GOT3 (cell line): ENCODE results near the gene SURF4.

Experiments used
- DNase-seq: peaks from one replicate; lab custom pipeline; 2025; ENCODE audit warnings: mixed read lengths; lab: John Stamatoyannopoulos, UW

The SURF4 gene

GRCh38 chr9:133375724-133376654 lies at the start of gene SURF4, which contains the start of gene STKLD1:
SURF4 (minus strand) TSS chr9:133376060; CDS start chr9:133375969, 91 bp downstream.
STKLD1 (plus strand) TSS chr9:133376366; CDS start chr9:133376474, 108 bp downstream.
- peak; percentile 82 for DNase-seq

DNA sequence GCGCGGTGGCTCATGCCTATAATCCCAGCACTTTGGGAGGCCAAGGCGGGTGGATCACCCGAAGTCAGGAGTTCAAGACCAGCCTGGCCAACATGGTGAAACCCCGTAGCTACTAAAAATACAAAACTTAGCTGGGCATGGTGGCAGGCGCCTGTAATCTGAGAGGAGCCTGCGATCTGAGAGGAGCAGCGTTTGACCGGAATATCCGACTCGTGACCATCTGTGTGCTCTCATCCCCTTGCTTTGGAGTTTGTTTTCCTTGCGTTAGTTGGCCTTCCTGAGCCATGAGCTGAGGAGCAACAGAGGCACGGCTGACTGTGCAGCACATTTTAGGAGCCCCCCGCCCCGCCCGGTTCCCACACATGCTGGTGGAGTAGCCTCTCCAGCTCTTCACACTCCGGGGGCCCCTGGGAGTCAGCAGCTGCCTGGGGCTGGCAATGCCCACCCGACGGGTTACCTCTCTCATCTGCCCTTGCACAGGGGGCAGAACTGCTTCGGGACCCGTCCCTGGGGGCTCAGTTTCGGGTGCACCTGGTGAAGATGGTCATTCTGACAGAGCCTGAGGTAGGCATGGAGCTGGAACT lies 49.3 kb upstream of the SURF4 start:
- no peak for DNase-seq

- no peak for DNase-seq
Observed at GRCh38 chr9:133424187-133424586, 48.3 kb upstream of the SURF4 start.

- DNase-seq, result no peak
Observed at GRCh38 chr9:133423216-133423615, 47.4 kb upstream of the SURF4 start.

DNA sequence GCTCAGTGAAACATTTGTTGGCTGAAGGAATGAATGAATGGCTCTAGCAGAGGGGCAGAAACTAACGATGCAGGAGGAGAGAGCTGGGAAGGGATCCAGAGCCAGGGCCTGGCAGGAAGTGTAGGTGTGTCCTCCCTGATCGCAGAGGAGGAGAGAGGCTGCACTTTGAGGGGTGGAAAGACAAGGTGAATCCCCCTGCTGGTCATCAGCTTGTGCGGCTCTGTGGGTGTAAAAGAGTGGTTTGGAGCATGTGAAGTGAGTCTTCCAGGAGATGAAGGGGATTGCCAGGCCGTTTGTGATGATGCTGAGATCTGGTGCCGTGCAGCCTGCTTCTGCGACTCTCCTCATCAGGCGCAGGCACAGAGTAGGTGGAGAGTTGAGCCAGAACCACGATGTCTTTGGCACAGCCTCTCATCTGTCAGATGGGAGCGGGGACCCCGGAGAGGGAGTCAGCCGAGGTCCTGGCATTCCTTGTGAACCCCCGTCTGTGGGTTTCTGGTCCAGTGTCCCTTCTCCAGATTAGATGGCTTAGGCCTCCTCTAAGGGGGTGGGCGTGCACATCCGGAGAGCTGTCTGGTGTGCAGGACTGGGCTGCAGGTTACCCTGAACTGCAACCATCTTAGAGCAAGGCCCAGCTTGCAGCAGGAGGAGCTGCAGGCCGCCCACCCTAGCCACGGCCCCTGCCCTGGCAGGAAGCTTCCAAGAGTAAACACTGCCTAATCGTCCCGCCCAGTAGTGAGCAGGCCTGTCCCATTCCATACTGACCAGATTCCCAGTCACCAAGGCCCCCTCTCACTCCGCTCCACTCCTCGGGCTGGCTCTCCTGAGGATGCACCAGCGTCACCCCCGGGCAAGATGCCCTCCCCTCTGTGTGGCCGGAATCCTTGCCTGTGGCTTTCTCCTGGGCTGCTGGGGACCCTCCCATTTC lies 46.0 kb upstream of the SURF4 start, which contains the start of gene ADAMTS13:
ADAMTS13 (plus strand) TSS at position 753 of the 928 bp plus-strand sequence; CDS start at position 830, 77 bp downstream.
- DNase-seq, result no peak

DNA sequence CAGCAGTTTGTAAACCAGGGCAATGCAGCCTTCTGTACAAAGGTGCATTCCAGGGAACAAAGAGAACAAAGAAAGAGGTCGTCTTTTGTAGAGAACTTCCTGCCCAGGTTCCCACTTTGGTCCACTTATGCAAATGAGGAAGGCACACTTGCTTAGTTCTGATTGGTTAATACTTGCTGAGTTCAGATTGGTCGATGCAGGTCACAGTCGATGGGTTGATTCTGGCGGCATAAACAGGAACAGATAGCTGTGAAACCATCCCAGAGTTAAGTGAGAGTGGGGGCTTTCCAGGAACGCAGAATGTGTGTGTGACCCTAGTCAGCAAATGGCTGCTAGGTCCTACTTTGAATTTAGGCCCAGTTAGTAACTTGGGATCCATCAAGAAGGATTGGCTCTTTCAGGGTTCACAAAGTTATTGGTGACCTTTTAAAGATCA lies 44.5 kb upstream of the SURF4 start:
- DNase-seq, result no peak

DNA sequence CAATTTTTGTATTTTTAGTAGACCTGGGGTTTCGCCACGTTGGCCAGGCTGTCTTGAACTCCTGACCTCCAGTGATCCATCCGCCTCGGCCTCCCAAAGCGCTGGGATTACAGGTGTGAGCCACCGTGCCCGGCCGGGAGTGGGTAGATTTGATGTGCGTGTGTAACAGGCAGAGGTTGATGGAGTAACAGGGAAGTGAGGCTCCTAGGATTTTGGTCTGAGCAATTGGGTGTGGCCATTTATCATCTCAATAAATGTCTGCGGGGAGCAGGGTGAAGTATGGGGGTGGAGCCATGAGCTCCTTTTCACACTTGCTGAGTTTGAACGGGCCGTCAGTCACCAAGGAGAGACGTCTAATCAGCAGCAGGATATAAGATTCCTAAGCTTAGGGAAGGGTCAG lies 43.1 kb upstream of the SURF4 start:
- DNase-seq, result no peak

- DNase-seq, result peak; percentile 56
Observed at GRCh38 chr9:133417541-133418461, 41.9 kb upstream of the SURF4 start, which contains the start of gene REXO4. REXO4 (minus strand) TSS chr9:133418010; CDS start chr9:133417844, 166 bp downstream.

DNA sequence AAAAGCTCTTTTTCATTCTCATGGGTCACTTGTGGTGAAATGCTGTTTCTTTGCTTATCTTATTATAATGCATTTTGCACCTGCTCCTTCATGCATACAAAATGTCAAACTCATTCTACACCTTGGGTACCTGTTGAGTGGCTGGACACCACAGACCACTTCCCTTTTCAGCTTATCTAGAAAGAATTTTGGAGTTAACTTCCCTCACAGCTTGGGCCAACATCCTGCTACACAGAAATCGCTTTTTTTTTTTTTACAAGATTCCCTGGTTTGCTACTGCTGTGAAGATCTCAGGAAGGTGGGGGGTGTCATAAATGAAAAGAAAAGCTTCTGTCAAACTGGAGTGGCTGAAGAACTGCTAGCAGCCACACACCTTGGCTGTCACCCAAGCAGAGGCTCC lies 39.3 kb upstream of the SURF4 start:
- DNase-seq, result no peak

DNA sequence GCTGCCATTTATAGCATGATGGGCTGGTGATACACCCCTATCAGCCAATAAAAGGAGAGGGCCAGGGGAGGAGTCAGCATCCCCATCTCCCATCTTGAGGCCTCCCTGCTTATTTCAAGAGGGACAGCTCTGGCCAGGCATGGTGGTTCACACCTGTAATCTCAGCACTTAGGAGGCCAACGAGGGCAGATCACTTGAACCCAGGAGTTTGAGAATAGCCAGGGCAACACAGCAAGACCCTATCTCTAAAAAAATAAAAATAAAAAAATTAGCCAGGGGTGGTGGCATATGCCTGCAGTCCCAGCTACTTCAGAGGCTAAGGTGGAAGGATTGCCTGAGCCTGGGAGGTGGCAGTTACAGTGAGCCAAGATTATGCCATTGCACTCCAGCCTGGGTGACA lies 32.2 kb upstream of the SURF4 start:
- DNase-seq, result no peak

DNA sequence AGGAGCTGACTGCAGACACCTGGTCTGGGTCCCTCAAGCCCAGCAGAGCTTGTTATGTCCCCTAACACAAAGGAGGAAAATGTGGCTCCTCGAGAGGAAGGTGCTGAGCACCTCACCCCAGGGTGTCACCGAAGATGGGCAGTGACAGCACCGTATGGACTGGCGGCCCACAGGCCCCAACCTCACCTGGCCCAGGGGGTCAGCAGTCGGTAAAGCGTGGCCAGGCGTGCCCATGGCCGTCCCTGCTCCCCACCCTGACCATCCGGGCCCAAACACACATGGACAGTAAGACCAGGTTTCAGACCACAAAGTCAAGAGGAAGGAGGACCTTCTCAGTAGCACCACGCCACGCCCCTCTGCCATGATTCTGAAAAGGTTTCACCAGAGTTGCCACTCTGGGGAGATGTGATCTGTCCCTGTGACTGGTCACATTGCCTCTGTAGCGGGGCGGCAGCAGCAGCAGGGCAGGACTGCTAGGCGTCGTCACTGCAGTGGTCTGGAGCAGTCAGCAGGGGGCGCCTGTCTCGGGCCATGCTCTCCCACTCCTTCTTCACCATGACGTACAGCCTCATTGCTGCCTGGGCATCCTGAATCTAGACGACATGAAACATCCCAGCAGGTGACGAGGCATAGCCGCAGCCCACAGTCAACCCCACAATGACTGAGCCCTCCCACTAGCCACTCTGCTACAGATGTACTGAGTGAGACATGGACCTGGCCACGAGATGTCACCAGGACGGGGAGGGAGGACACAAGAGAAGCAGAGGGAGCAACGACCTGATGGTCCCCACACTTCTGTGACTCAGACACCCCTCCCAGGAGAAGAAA lies 30.8 kb upstream of the SURF4 start:
- no peak for DNase-seq

- DNase-seq, result no peak
Observed at GRCh38 chr9:133405508-133406438, 29.9 kb upstream of the SURF4 start.

- no peak for DNase-seq
Observed at GRCh38 chr9:133404454-133405002, 28.7 kb upstream of the SURF4 start.

DNA sequence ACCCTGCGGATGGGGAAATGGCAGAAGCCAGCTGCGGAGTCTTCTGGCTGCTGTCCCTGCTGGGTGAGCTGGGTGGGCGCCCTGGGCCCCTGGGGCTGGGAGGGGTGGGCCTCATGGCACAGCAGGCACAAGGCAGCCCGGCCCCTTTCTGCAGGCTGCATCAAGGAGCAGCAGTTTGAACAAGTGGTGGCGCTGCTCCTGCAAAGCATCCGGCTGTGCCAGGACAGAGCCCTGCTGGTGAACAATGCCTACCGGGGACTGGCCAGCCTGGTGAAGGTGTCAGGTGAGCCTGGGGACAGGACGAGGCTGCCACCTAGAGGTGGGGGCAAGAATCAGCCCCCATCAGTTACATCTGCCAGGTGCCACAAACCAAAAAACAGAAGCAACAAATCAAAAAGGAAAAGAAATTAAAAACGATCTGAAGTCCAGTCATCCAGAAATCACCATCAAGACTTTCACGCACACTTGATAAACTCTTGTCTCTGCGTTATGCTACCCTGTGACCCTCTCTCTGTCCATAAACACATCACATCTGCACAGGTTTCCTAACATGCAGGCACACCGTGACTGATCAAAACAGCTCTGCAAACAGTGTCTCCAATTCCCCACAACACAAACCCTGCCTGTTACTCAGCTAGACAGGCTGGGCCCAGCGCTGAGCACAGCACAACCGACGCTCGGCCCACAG lies 28.1 kb upstream of the SURF4 start:
- no peak for DNase-seq

DNA sequence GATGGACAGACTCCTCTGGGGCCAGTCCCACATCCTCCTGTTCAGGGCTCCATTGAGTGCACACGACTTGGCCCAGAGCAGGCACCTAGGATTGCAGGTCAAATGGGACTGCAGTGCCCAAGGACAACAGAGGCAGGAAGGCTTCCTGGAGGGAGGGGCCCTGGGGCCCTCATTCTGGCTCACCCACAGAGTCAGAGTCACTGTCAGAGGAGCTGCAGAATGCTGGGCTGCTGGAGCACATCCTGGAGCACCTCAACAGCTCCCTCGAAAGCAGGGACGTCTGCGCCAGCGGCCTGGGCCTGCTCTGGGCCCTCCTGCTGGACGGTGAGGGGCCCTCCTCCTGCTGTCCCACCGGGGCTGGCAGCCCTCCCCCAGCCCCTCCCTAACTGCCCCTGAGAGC lies 26.8 kb upstream of the SURF4 start:
- DNase-seq, result no peak

GRCh38 chr9:133401588-133401987 lies 25.7 kb upstream of the SURF4 start:
- no peak for DNase-seq

GRCh38 chr9:133400292-133400691 lies 24.4 kb upstream of the SURF4 start:
- DNase-seq, result no peak

GRCh38 chr9:133397895-133398294 lies 22.0 kb upstream of the SURF4 start:
- DNase-seq, result no peak
